GM12874 (cell line): Measurements from ENCODE around the gene CRYBG2.

ENCODE experiments used
- TF ChIP-seq, protein P1 (sequence below): IDR thresholded peaks from 2 replicates; pipeline ENCODE4 v1.5.1; 2011; ENCODE audit warnings: low read depth, mild to moderate bottlenecking, control low read depth, low read length, moderate library complexity; ENCODE audit not compliant: insufficient read depth

CRYBG2 gene

GRCh38 chr1:26359981-26360806 lies 6.3 kb upstream of the CRYBG2 start:
- TF ChIP-seq, protein P1, sequence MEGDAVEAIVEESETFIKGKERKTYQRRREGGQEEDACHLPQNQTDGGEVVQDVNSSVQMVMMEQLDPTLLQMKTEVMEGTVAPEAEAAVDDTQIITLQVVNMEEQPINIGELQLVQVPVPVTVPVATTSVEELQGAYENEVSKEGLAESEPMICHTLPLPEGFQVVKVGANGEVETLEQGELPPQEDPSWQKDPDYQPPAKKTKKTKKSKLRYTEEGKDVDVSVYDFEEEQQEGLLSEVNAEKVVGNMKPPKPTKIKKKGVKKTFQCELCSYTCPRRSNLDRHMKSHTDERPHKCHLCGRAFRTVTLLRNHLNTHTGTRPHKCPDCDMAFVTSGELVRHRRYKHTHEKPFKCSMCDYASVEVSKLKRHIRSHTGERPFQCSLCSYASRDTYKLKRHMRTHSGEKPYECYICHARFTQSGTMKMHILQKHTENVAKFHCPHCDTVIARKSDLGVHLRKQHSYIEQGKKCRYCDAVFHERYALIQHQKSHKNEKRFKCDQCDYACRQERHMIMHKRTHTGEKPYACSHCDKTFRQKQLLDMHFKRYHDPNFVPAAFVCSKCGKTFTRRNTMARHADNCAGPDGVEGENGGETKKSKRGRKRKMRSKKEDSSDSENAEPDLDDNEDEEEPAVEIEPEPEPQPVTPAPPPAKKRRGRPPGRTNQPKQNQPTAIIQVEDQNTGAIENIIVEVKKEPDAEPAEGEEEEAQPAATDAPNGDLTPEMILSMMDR, result no peak

DNA sequence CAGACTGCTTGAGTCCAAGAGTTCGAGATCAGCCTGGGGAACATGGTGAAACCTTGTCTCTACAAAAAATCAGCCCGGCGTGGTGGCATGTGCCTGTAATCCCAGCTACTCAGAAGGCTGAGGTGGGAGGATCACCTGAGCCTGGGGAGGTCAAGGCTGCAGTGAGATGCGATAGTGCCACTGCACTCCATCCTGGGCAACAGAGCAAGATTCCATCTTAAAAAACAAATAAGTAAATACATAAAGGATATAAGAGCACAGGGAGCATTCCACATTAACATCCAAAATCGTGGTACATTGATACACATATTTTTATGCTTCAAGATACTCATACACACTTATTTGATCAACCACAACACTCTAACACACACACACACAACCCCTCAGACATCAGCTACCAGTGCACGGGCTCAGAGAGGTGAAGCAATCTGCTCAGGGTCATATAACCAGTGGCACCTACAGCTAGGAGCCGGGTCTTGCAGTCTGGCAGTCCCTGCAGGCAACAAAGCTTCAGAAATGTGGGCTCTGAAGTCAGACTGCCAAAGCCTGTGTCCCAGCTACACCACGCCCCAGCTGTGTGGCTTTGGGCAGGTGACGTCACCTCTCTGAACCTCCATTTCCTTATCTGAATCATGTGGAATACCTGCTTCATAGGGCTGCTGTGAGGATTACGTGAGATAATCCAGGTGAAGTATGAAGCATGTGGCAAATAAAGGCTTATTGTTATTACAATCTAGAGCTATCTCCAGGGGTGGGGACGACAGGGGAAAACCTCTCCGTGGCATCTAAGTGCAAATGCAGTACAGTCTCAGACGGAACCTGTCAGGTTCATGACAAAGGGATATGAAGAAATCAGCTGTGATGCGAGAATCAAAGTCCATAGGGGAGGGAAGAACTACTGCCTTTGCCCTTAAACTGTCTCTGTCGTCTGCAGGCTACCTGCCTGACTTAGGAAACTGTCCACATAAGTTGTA lies 4.8 kb upstream of the CRYBG2 start:
- TF ChIP-seq, protein P1, result no peak

GRCh38 chr1:26357121-26357602 lies 3.2 kb upstream of the CRYBG2 start:
- TF ChIP-seq, protein P1, result no peak

DNA sequence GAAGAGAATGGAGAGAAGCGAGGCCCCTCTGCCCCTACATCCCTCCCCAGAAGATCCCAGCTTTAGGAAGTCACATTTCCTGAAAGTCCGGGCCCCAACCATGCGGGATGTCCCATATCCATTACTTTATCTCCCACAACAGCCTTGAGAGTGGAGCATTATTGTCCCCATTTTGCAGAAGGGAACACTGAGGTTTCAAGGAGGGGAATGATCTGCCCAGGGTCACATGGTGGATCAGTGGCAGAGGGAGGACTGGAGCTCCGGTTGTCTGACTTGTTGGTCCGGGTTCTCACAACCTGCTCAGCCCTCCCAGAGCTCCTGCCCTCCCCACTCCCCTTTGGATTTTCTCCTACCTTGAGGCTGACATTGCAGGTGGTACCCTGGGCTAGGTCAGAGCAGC lies 2.2 kb upstream of the CRYBG2 start:
- TF ChIP-seq, protein P1, result no peak

DNA sequence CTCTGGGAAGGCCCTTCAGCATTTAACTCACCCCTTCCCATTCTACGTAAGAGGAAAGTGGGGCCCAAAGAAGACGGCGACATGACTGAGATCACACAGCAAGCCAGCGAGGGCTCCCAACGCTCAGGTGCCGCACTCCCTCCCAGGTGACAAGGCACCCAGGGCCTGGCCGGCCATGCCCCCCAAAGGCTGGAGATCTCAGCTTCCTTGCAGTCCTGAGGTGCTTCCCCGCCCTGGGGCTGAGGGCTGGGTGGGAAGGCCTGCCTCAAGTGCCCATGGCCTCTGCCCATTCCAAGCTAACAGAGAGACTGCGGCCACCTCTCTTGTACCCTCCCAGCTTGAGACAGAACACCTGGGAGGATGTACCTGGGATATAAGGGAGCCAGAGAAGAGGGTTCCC lies 1.0 kb upstream of the CRYBG2 start:
- TF ChIP-seq, protein P1, result no peak

DNA sequence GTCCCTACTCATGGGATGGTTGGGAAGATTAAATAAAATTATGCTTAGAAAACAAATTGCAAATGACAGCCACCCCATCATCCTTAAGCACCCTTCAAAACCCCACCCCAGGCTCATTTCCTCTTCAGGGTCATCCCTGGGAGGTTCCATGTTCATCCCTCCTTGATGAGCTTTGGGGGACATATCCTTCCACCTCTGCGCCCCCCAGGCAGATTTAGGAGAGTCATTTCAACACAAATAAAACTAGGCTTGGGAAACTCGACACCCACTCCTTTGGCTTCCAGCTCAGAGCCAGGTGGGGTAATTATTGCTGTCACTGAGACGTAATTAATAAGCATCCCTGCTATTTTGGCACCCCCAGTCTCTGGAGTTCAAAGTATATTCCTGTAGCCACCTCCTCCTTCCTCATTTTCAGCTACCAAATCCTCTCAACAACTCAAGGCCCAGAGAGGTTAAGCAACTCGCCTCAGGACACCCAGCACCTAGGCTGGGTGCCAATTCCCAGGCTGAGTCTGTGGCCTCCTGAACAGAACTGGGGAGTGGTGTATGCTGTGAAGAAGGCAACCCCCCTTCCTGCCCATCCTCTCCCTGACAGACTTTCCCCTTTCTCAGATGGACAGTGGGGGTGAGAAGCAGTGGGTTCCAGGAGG lies 595 bp downstream of the CRYBG2 start:
- TF ChIP-seq, protein P1, result no peak

GRCh38 chr1:26352338-26352679 lies 1.6 kb downstream of the CRYBG2 start:
- TF ChIP-seq, protein P1, result no peak
